NCI-H2227 (cell line): ENCODE measurements around the gene ACCSL.

ENCODE experiments used
- DNase-seq: peaks from one replicate; lab custom pipeline; 2025; ENCODE audit not compliant: unreplicated experiment; lab: John Stamatoyannopoulos, UW

ACCSL gene

DNA sequence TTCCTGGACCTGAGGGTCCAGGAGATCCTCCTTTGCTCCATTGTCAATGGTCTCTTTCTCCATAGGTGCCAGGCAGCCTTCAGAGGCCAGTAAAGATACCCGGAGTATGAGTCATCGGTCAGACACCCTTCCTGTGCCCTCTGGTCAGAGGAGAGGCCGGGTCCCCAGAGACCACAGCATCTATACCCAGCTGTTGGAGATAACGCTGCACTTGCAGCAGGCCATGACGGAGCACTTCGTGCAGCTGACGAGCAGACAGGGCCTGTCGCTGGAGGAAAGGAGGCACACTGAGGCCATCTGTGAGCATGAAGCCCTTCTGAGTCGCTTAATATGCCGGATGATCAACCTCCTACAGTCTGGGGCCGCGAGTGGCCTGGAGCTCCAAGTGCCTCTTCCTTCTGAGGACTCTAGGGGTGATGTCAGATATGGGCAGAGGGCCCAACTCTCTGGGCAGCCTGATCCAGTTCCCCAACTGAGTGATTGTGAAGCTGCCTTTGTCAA is at the start of gene ACCSL:
ACCSL (plus strand) TSS at position 51 of the 501 bp plus-strand sequence; CDS start at position 107, 56 bp downstream.
- DNase-seq: no peak

- no peak for DNase-seq
Observed at GRCh38 chr11:43998308-43998707, 49.5 kb upstream of the ACCSL start.

DNA sequence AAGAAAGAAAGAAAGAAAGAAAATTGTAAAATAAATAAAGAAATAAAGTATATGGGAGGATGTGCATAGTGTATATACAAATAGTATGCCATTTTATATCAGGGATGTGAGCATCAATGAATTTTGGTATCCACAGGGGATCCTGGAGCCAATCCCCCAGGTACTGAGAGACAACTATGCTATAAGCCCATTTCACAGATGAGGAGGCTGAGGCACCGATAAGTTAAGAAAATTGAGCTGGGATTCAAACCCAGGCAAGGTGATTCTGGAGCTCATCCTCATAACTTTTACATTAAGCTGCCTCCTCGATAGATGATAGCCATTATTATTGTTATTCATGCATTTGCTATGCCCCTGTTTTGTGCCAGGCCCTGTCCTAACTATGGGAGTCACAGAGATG is 47.0 kb upstream of the ACCSL start:
- DNase-seq: no peak

DNA sequence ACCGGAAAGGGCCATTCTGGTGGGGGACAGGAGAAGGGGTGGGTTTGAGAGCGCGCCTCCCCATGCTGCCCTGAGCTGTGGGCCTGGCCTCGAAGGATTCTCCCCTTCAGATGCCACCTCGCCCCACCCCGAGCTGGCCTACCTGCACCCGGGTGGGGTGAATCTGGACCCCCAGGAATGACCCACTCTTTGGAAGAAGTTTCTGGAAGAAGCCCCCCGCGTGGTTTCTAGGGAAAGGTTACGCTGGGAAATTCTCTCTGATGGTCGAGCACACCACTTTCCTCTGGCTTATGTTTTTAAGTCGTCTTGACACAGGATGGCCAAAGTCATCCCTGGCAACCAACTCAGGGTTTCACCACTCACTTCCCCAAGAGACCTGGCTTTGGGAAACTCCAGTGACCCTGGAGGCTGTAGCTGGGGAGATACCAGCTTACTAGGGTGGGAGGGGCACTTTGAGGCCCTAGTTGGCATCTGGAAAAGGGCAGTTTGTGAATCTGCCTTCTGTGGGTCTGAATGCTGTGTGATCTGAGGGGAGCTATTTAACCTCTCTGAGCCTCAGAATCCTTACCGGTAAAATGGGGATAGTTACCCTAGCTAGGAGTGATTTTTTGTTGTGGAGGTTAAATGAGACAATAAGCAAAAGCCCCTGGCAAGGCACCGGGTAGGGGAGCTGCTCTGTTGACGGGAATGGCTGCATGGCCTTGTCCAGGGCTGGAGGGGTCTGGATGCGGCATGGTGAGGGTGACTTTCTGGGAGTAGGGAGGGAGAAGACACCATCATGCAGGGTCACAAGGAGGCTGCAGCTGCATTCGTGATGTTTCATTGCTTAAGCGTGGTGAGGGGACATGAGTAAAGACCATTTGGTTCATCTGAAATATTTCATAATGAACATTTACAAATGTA is 45.3 kb upstream of the ACCSL start:
- DNase-seq: no peak

DNA sequence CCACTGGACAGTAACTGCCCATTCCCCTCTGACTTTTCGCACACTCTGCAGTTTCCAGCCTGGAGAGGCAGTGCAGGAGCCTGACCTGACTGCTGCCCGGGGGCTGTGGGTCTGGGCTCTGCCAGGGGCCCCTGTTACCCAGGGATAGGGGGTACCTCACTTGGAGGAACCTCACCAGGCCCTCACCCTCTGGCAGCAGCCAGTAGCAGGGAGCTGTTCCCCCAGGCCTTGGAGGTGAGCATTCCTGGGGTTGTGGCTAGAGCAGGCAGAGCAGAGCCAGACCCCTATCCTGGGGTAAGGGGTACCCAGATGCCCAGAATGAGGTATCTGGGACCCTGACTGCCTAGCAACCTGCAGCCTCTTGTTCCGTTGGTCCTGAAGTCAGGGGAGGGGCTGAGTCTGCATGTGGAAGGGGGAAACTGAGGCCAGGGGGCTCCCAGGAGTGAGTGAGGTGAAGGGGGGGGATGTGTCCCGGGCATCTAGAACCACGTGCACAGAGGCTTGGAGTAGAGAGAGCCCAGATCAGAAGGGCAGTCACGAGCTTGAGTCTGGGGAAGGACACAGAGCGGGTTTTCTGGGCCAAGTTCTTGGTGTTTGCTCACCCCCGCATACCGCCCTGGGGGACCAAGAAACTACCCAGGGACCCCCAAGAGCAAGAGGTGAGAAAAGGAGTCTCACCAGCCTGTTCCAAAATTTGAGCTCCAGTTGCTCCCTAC is 43.9 kb upstream of the ACCSL start:
- no peak for DNase-seq

GRCh38 chr11:44004452-44005062 is 43.2 kb upstream of the ACCSL start:
- no peak for DNase-seq

GRCh38 chr11:44005063-44005701 is 42.6 kb upstream of the ACCSL start:
- DNase-seq: peak; percentile 68

DNA sequence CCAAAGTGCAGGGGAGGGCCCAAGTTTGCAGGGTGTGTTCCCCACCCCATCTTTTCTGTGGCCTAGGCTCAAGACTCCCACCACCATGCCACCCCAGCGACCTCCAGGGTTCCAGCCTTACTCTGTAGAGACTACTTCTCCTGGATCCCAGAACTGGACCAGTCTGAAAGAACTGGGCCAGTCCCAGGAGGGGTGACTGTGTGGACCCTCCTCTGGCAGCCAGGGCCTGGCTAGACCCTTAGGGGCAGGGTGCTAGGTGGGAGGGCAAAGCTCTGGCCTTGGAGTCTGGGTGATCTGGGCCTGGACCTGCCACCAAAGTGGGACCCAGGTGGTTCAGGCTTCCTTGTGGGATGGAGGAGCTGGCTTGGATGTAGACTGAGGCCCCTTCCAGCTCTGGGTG is 41.8 kb upstream of the ACCSL start:
- DNase-seq: no peak

DNA sequence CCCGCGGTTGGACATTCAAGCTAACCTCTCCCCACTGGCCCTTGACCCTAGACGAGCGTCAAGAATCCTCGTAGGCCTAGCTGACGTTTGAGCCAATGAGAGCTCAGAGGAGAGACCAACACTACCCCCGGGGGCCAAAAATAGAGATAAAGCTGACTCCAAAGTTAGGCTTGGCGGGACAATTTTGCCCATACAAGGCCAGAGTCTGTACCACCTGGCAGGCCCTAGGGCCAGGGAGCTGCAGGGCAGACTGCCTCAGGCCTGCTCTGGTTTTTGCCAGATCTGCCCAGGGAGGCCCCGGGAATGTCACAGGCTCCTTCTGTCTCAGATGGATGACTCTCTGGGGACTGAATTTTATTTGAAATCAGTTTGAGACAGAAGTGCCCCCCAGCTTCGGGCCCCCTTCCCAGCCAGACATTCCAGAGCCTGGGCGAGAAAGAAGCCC is 40.8 kb upstream of the ACCSL start:
- DNase-seq: no peak

DNA sequence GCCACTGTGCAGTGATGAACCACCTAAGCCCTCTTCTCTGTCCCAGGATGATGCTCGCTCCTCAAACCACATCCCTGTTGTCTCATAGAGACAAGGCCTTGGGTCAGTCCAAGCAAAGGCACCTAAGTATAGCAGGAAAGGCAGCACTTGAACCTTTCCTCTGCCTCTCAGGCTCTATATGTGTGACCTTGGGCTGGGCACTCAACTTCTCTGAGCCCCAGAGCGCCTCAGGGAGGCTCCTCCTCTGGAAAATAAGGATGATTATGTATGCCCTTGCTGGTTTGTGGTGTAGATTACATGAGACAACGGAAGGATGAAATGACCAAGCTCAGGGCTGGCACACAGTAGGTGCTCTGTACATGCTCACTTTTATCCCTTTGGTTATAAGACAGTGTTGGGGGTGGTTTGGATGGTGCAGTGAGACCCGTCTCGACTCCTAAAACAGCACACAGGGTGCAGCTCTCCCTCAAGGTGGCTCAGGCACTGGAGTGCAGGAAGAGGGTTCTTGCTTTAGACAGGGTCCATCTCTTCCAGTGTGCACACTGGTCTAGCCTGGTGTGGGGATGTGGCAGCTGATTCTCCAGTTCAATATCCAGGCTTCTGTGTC is 40.2 kb upstream of the ACCSL start:
- no peak for DNase-seq

DNA sequence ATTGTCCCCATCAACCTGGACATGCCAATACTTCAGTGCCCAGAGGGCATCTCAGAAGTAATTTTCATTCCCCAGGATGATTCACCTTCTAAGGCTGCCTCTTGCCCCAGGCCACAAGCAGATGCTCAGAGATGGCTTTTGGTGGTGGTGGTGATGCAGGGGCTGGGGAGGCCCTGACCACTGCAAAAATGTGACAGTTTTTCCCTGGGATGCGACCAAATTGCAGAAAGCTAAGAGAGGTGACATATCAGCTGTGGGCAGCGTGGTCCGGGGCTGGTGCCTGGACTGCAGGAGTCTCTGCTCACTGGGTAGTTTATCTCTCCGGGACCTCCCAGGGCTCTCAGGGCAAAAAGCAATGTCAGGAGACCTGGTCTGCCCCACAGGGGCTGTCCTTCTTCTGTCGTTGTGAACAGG is 39.7 kb upstream of the ACCSL start:
- no peak for DNase-seq

GRCh38 chr11:44008698-44009097 is 39.1 kb upstream of the ACCSL start:
- no peak for DNase-seq

DNA sequence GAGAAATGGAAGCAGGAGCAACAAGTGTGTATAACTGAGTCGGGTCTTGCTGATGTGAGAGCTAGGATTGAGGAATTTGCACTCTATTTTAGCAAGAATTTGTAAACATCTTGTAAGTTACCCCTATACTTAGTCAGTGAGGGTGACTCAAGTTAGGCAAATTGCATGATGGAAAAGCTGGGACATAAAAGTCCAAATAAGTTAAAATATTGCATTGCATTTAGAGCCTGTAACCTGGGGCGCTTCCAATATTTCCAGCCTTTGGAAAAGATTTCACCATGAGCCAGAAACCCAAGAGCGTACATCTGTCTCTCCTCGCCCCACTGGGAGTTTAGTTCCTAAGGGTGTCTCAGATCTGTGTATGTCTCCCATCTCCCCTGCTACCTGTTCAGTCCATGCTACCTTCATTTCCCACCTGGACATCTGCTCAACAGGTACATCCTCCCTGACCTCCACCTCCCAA is 37.0 kb upstream of the ACCSL start:
- no peak for DNase-seq

GRCh38 chr11:44011797-44012196 is 36.0 kb upstream of the ACCSL start:
- no peak for DNase-seq

DNA sequence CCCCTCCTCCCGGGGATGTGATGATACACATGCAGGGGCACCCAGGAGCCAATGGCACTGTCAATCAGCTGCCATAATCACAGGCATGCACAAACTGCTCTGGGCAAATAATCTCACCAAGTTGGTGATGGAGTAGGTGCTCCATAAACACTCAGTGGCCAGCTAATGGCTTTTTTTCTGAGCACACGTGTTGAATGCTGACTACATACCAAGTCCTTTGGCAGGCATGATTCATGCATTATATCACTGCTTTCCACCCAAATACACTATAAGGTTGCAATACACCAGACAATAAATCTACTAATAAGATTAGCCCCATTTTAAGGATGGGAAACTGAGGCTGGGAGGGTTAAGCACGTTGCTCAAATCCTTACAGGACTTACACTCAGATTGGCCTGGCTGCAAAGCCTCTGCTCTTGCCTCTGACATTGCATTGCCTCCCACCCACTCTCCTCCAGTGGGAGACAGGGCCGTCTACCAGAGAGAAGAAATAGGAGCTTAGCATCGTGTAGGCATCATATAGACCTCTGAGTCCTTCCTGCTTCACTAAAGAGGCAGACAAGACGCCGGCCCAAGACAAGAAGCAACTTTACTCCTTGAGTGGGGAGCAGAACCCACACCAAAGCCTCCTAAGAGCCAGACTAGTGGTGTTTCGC is 32.7 kb upstream of the ACCSL start:
- no peak for DNase-seq

GRCh38 chr11:44015624-44016007 is 32.2 kb upstream of the ACCSL start:
- DNase-seq: no peak

DNA sequence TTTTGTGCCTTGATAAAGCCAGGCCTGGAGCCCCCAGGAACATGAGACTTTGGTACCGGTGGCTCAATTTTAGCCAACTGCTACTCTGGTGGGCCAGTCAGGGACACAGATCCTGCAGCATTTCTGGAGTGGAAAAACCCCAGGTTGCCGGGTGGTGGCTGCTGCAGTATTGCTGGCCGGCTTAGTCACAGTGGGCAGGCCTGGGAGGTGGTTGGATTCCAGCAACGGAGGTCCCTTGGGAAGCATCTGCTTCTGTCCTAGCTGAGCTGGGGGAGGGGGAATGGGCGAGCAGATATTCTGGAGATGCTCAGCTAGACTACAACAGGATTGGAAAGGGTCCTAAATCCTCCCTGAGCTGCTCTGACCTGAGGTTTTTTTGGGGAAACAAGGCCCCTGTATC is 31.6 kb upstream of the ACCSL start:
- DNase-seq: no peak

DNA sequence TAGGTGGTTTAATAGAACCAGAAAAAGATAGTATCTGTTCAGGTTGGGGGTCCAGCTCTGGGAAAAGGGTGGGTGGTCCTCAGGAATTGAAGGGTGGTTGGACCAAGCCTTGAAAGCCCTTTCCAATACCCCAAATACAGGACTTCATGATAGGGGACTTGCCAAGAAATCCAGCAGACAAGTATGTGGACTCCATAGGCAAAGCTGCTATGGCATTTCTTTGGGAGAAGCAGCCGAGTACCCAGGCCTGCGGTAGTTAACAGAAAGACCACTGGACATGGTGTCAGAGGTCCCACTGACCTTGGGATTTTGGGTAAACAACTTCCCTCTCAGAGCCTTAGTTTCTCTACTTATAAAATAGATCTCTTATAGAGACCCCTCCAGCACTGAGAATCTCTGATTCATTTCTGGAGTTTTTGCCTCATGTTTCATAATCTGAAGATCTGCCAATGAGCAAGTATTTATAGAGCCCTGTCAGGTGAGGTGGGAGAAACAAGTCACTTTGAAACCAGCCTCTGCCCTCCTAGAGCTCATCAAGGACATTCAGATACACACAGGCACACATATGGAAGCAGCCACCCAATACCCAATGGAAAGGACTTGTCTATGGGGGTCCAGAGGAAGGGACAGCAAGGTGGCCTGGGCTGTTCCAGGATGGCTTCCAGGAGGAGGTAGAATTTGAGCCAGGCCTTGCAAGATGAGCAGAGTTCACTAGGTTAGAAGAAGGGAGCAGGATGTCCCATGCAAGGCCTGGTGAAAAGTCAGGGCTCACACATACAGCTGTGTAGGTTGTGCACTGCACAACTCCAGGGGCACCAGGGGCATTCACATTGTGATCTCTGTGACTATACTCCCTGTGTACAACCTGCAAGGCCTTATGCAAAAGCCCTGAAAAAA is 31.0 kb upstream of the ACCSL start:
- DNase-seq: no peak
